GM04503 (cell line): ENCODE results near the gene CHEK2.
"Not testable (repeated sequence)": the region's sequence is repeated elsewhere in the genome, so short reads cannot be mapped to it uniquely, and the experiment has no call there.

ENCODE experiments used
- DNase-seq: peaks from one replicate; pipeline ENCODE4 v3.0.0-alpha.2; 2012; ENCODE audit warnings: low read depth

CHEK2 gene

GRCh38 chr22:28741785-28742561 lies at the start of gene CHEK2, which contains the start of gene HSCB:
CHEK2 (minus strand) TSS chr22:28741820; CDS start chr22:28734721, 7,099 bp downstream.
HSCB (plus strand) TSS chr22:28742039; CDS start chr22:28742096, 57 bp downstream.
- DNase-seq, result peak; percentile 91

GRCh38 chr22:28791124-28791523 lies 49.5 kb upstream of the CHEK2 start:
- no peak for DNase-seq

- DNase-seq, result no peak
Observed at GRCh38 chr22:28788601-28789000, 47.0 kb upstream of the CHEK2 start.

GRCh38 chr22:28783786-28784671 lies 42.4 kb upstream of the CHEK2 start:
- no peak for DNase-seq

- DNase-seq, result no peak
Observed at GRCh38 chr22:28780296-28780695, 38.7 kb upstream of the CHEK2 start.

- no peak for DNase-seq
Observed at GRCh38 chr22:28779833-28780232, 38.2 kb upstream of the CHEK2 start.

GRCh38 chr22:28774378-28774777 lies 32.8 kb upstream of the CHEK2 start:
- no peak for DNase-seq

GRCh38 chr22:28773461-28773867 lies 31.8 kb upstream of the CHEK2 start:
- peak; percentile 47 for DNase-seq

- DNase-seq, result peak; percentile 72
Observed at GRCh38 chr22:28772633-28773460, 31.2 kb upstream of the CHEK2 start, which contains the start of gene CCDC117. CCDC117 (plus strand) TSS chr22:28772695; CDS start chr22:28772850, 155 bp downstream.

- DNase-seq, result no peak
Observed at GRCh38 chr22:28771195-28771791, 29.7 kb upstream of the CHEK2 start.

- no peak for DNase-seq
Observed at GRCh38 chr22:28769394-28770085, 27.9 kb upstream of the CHEK2 start.

GRCh38 chr22:28768701-28769393 lies 27.2 kb upstream of the CHEK2 start:
- DNase-seq, result no peak

- DNase-seq, result no peak
Observed at GRCh38 chr22:28766628-28767027, 25.0 kb upstream of the CHEK2 start.

- DNase-seq, result not testable (repeated sequence)
Observed at GRCh38 chr22:28762000-28762399, 20.4 kb upstream of the CHEK2 start.

GRCh38 chr22:28761449-28761755 lies 19.8 kb upstream of the CHEK2 start:
- DNase-seq, result no peak

- DNase-seq, result no peak
Observed at GRCh38 chr22:28759861-28760560, 18.4 kb upstream of the CHEK2 start.

- DNase-seq, result not testable (repeated sequence)
Observed at GRCh38 chr22:28754512-28754911, 12.9 kb upstream of the CHEK2 start.

GRCh38 chr22:28750471-28750881 lies 8.9 kb upstream of the CHEK2 start:
- no peak for DNase-seq

- DNase-seq, result no peak
Observed at GRCh38 chr22:28743852-28744251, 2.2 kb upstream of the CHEK2 start.

- no peak for DNase-seq
Observed at GRCh38 chr22:28742562-28742962, 942 bp upstream of the CHEK2 start.
